Measurements from ENCODE around the gene SLC38A3.

- TF ChIP-seq CTCF (IDR thresholded peaks at IDR 0.05) (no peak), POLR2AphosphoS5 (IDR thresholded peaks at IDR 0.05; ENCODE audit: low read depth, low read length) (no peak)
Measured at GRCh38 chr3:50182533-50183099, 22.5 kb upstream of the SLC38A3 start.

All from Panc1 (cell line).